Measurements from ENCODE around the gene CCN2. TPM values are rescaled to one million over a fixed set of nuclear protein-coding genes. Genes with fewer than 3 reads are reported as not detected.

Gene CCN2
- total RNA-seq, 4 donors from 2014 or later, result 122 to 691 (median 363) TPM

- TF ChIP-seq POLR2A (IDR thresholded peaks at IDR 0.05) (no peak), POLR2AphosphoS5 (IDR thresholded peaks at IDR 0.05) (peak; percentile 41), CTCF (IDR thresholded peaks at IDR 0.05) (no peak), EP300 (IDR thresholded peaks at IDR 0.05) (no peak)
- Histone ChIP-seq H3K36me3 (peaks cover 0 to 12% of the 10 kb centered on the region in 2 donors), H3K27me3 (no peaks in the 10 kb centered on the region), H3K4me1 (peaks cover 5 to 33% (median 6%) of the 10 kb centered on the region in 3 donors), H3K27ac (peak overlapping the region; percentile 50 to 99 (median 96)), H3K9me3 (no peaks in the 10 kb centered on the region), H3K4me3 (peak overlapping the region; percentile 68 to 90)
- peak; percentile 16 for ATAC-seq
- WGBS, 2 donors (ENCODE audit: low coverage in 1 of 2), result 37 to 39% methylated on average over 6 of the region's 6 CpGs
These were observed 3.9 kb downstream of the CCN2 start for GRCh38 chr6:131946992-131947955.

- no peak for TF ChIP-seq EP300 (IDR thresholded peaks at IDR 0.05)
- TF ChIP-seq POLR2AphosphoS5 (IDR thresholded peaks at IDR 0.05), result peak; percentile 33
- TF ChIP-seq POLR2A (IDR thresholded peaks at IDR 0.05), result peak; percentile 1 to 25
- no peak for TF ChIP-seq CTCF (IDR thresholded peaks at IDR 0.05)
- Histone ChIP-seq H3K27ac (peak overlapping the region in 3 of 4 donors; percentile 50 to 99 (median 99)), H3K27me3 (no peaks in the 10 kb centered on the region), H3K4me3 (no peak overlapping the region), H3K4me1 (peaks cover 0 to 26% (median 0%) of the 10 kb centered on the region in 3 donors), H3K36me3 (peaks cover 0 to 12% of the 10 kb centered on the region in 2 donors), H3K9me3 (no peaks in the 10 kb centered on the region)
- ATAC-seq, result peak; percentile 2
- WGBS, 2 donors (ENCODE audit: low coverage in 1 of 2), result 86 to 92% methylated on average over 5 of the region's 5 CpGs
These were observed 4.7 kb downstream of the CCN2 start for GRCh38 chr6:131946404-131946991.

- Histone ChIP-seq H3K27me3 (no peaks in the 10 kb centered on the region), H3K4me3 (no peak overlapping the region), H3K9me3 (no peaks in the 10 kb centered on the region), H3K36me3 (peaks cover 0 to 12% of the 10 kb centered on the region in 2 donors), H3K4me1 (peaks cover 0 to 26% (median 0%) of the 10 kb centered on the region in 3 donors), H3K27ac (peak overlapping the region in 2 of 4 donors; percentile 99)
- WGBS, 2 donors (ENCODE audit: low coverage in 1 of 2), result 86 to 100% methylated on average over 1 of the region's 1 CpG
- no peak for ATAC-seq
- no peak for TF ChIP-seq POLR2AphosphoS5 (IDR thresholded peaks at IDR 0.05)
- no peak for TF ChIP-seq POLR2A (IDR thresholded peaks at IDR 0.05)
These were observed 5.2 kb downstream of the CCN2 start for GRCh38 chr6:131945971-131946370.

GRCh38 chr6:131937703-131938631 is 13.2 kb downstream of the CCN2 start:
- Histone ChIP-seq H3K4me3 (no peak overlapping the region), H3K27me3 (no peaks in the 10 kb centered on the region), H3K4me1 (no peaks in the 10 kb centered on the region), H3K36me3 (no peaks in the 10 kb centered on the region), H3K9me3 (no peaks in the 10 kb centered on the region), H3K27ac (peak overlapping the region in 3 of 4 donors; percentile 7 to 34 (median 14))
- TF ChIP-seq POLR2AphosphoS5 (IDR thresholded peaks at IDR 0.05), result no peak
- no peak for TF ChIP-seq POLR2A (IDR thresholded peaks at IDR 0.05)
- TF ChIP-seq EP300 (IDR thresholded peaks at IDR 0.05), result no peak
- TF ChIP-seq CTCF (IDR thresholded peaks at IDR 0.05), result no peak
- ATAC-seq, result peak; percentile 24
- WGBS, 2 donors (ENCODE audit: low coverage in 1 of 2), result 56 to 80% methylated on average over 6 to 8 of the region's 8 CpGs
